ENCODE data around the gene ATP6V1A. TPM values are rescaled to one million over a fixed set of nuclear protein-coding genes. Genes with fewer than 3 reads are reported as not detected.

The ATP6V1A gene
- polyA plus RNA-seq, 1 of the 3 experiments (the other 2 are of a cell fraction): 12.1 TPM

GRCh38 chr3:113828600-113828999 is 81.8 kb downstream of the ATP6V1A start:
- WGBS (ENCODE audit: low lambda C conversion rate): 96% methylated on average over 1 of the region's 1 CpG
- Histone ChIP-seq H3K79me2 (ENCODE audit: insufficient read depth) (no peaks in the 10 kb centered on the region), H3K4me1 (ENCODE audit: control insufficient read depth in 1 of 2, insufficient read depth in 2 of 2, low read depth in 1 of 2, low read length in 1 of 2) (0 out of 4 replicates have a peak, but pooled peaks cover 0 to 8% of the 10 kb centered on the region in 2 experiments), H3K9ac (no peak overlapping the region), H3K4me3 (ENCODE audit: low read depth in 2 of 2, low read length in 1 of 2) (no peak overlapping the region), H3K27me3 (ENCODE audit: insufficient read depth) (no peaks in the 10 kb centered on the region), H3K9me2 (no peaks in the 10 kb centered on the region), H2AFZ (ENCODE audit: low read depth) (no peak overlapping the region), H3F3A (replicated peaks; ENCODE audit: insufficient read depth) (peaks cover 15% of the 10 kb centered on the region), H3K9me3 (peaks cover 6% of the 10 kb centered on the region; the same call in 1 of the 2 replicates), H4K20me1 (ENCODE audit: insufficient read depth) (no peaks in the 10 kb centered on the region), H3K4me2 (no peak overlapping the region), H3K36me3 (replicated peaks in 1 of 2; ENCODE audit: control insufficient read depth in 1 of 2, insufficient read depth in 2 of 2, low read length in 1 of 2) (no peaks in the 10 kb centered on the region), H3K27ac (ENCODE audit: low read depth in 2 of 2, low read length in 1 of 2) (no peak overlapping the region)
- CTCF ChIA-PET: no interaction called here
- TF ChIP-seq CHD2 (IDR thresholded peaks at IDR 0.05; ENCODE audit: low read length, partially characterized antibody) (no peak), TEAD4 (IDR thresholded peaks at IDR 0.05; ENCODE audit: borderline replicate concordance, insufficient read depth) (no peak), RFX5 (IDR thresholded peaks at IDR 0.05; ENCODE audit: low read length) (no peak)
- no peak for DNase-seq
- POLR2A ChIA-PET: no interaction called here

- H3K9me2 ChIP-seq: no peaks in the 10 kb centered on the region
- TF ChIP-seq GABPA (IDR thresholded peaks at IDR 0.05; ENCODE audit: low read depth) (no peak), FOXM1 (IDR thresholded peaks at IDR 0.05; ENCODE audit: low read depth) (no peak), MXI1 (IDR thresholded peaks at IDR 0.05; ENCODE audit: low read depth, low read length) (no peak), TEAD4 (IDR thresholded peaks at IDR 0.05; ENCODE audit: borderline replicate concordance, insufficient read depth) (no peak), POLR2AphosphoS5 (IDR thresholded peaks at IDR 0.05; ENCODE audit: low read depth, low read length) (no peak), CTCF (IDR thresholded peaks at IDR 0.05) (no peak), YY1 (IDR thresholded peaks at IDR 0.05; ENCODE audit: low read depth) (no peak), USF1 (IDR thresholded peaks at IDR 0.05; ENCODE audit: borderline replicate concordance, low read depth) (no peak), IRF3 (IDR thresholded peaks at IDR 0.05; ENCODE audit: low read depth, low read length) (no peak), EZH2phosphoT487 (IDR thresholded peaks at IDR 0.05; ENCODE audit: borderline replicate concordance, low read depth) (no peak), CHD2 (IDR thresholded peaks at IDR 0.05; ENCODE audit: low read length, partially characterized antibody) (no peak), SMC3 (IDR thresholded peaks at IDR 0.05; ENCODE audit: low read depth, low read length) (no peak), GATA2 (CRISPR knock-in tag; IDR thresholded peaks at IDR 0.05) (no peak), MEF2A (IDR thresholded peaks at IDR 0.05; ENCODE audit: borderline replicate concordance, low read depth) (no peak), RXRA (IDR thresholded peaks at IDR 0.05; ENCODE audit: borderline replicate concordance, low read depth) (no peak), JUND (IDR thresholded peaks at IDR 0.05) (no peak), NRF1 (IDR thresholded peaks at IDR 0.05; ENCODE audit: low read depth, low read length) (no peak), PBX3 (IDR thresholded peaks at IDR 0.05) (no peak), MAX (IDR thresholded peaks at IDR 0.05; ENCODE audit: low read depth) (no peak)
- no peak overlapping the region for H3K4me3 ChIP-seq (ENCODE audit: low read depth in 2 of 2, low read length in 1 of 2)
- H3K4me1 ChIP-seq (ENCODE audit: control insufficient read depth in 1 of 2, insufficient read depth in 2 of 2, low read depth in 1 of 2, low read length in 1 of 2): 0 out of 4 replicates have a peak, but pooled peaks cover 0 to 8% of the 10 kb centered on the region in 2 experiments
- 0 out of 2 replicates have a peak overlapping the region, but pooled peaks have one; percentile 13 for H3K4me2 ChIP-seq
- H3K9me3 ChIP-seq: peaks cover 6% of the 10 kb centered on the region; the same call in 1 of the 2 replicates
- H3K36me3 ChIP-seq (replicated peaks in 1 of 2; ENCODE audit: control insufficient read depth in 1 of 2, insufficient read depth in 2 of 2, low read length in 1 of 2): no peaks in the 10 kb centered on the region
- no peaks in the 10 kb centered on the region for H3K79me2 ChIP-seq (ENCODE audit: insufficient read depth)
- H3K27me3 ChIP-seq (ENCODE audit: insufficient read depth): no peaks in the 10 kb centered on the region
- no peaks in the 10 kb centered on the region for H4K20me1 ChIP-seq (ENCODE audit: insufficient read depth)
- peak overlapping the region in 1 of 2 experiments; percentile 73; a peak in 2 of 4 replicates for H3K27ac ChIP-seq (ENCODE audit: low read depth in 2 of 2, low read length in 1 of 2)
- POLR2A ChIA-PET: no interaction called here
- peak overlapping the region; percentile 38 for H2AFZ ChIP-seq (ENCODE audit: low read depth)
- 0 out of 2 replicates have a peak overlapping the region, but pooled peaks have one; percentile 19 for H3K9ac ChIP-seq
- DNase-seq: no peak
- H3F3A ChIP-seq (replicated peaks; ENCODE audit: insufficient read depth): peaks cover 15% of the 10 kb centered on the region
- CTCF ChIA-PET: no interaction called here
- 75% methylated on average over 10 of the region's 10 CpGs for WGBS (ENCODE audit: low lambda C conversion rate)
Observed at GRCh38 chr3:113829576-113830354, 82.9 kb downstream of the ATP6V1A start.
